ENCODE results near the gene CHIC2. TPM values are rescaled to one million over a fixed set of nuclear protein-coding genes. Genes with fewer than 3 reads are reported as not detected.
A peak's percentile ranks its signal among the peaks of the same experiment; 100 is the strongest.

Gene CHIC2
- total RNA-seq, 1 experiment from 2014 or later: 11.0 TPM

DNA sequence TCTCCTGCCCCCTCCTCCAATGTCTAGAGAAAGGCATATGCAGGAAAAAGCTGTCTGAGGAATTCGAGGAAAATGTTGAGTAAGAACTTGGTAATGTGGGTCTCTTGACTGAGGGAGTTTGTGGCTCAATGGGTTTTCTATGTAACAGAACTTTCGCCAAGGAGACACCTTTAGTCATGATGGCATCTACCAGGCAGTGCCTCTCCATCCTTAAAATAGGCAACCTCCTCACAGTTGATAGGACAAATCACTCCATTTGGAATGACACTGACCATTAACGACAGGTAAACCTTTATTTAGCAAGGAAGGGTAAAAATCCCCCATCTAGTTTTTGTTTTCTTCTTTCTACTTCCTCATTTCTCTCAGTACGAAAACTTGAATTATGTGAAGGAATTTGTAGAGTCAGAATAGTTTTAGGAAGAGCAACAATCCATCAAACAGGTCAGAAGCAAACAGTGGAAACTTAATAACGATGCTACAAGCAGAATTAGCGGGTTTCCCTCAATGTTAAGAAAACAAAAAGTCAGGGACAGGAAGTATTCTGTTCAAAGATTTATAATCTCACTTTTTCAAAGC lies 38.2 kb upstream of the CHIC2 start:
- Mint-ChIP-seq H3K27ac (no peak overlapping the region), H3K9me3 (no peaks in the 10 kb centered on the region), H3K27me3 (ENCODE audit: low read depth) (peaks cover 99% of the 10 kb centered on the region), H3K4me1 (peaks cover 77% of the 10 kb centered on the region), H3K36me3 (no peaks in the 10 kb centered on the region), H3K4me3 (peak overlapping the region; percentile 65)
- ATAC-seq (no peak), DNase-seq (ENCODE audit: low spot score) (no peak)
- CTCF ChIA-PET: interaction anchor here (1.2 to 1.6 kb wide), 2 partner anchors 122 to 173 kb away, joined by 3 to 7 read pairs; no protein-coding TSS in a partner anchor
- POLR2A ChIA-PET: no interaction called here
- TF ChIP-seq AR (CRISPR knock-in tag; IDR thresholded peaks at IDR 0.05) (no peak), PRRX2 (CRISPR knock-in tag; IDR thresholded peaks at IDR 0.05) (no peak), IRF1 (CRISPR knock-in tag; IDR thresholded peaks at IDR 0.05) (no peak), TEAD4 (CRISPR knock-in tag; IDR thresholded peaks at IDR 0.05) (no peak)
- TF ChIP-seq, protein P1, sequence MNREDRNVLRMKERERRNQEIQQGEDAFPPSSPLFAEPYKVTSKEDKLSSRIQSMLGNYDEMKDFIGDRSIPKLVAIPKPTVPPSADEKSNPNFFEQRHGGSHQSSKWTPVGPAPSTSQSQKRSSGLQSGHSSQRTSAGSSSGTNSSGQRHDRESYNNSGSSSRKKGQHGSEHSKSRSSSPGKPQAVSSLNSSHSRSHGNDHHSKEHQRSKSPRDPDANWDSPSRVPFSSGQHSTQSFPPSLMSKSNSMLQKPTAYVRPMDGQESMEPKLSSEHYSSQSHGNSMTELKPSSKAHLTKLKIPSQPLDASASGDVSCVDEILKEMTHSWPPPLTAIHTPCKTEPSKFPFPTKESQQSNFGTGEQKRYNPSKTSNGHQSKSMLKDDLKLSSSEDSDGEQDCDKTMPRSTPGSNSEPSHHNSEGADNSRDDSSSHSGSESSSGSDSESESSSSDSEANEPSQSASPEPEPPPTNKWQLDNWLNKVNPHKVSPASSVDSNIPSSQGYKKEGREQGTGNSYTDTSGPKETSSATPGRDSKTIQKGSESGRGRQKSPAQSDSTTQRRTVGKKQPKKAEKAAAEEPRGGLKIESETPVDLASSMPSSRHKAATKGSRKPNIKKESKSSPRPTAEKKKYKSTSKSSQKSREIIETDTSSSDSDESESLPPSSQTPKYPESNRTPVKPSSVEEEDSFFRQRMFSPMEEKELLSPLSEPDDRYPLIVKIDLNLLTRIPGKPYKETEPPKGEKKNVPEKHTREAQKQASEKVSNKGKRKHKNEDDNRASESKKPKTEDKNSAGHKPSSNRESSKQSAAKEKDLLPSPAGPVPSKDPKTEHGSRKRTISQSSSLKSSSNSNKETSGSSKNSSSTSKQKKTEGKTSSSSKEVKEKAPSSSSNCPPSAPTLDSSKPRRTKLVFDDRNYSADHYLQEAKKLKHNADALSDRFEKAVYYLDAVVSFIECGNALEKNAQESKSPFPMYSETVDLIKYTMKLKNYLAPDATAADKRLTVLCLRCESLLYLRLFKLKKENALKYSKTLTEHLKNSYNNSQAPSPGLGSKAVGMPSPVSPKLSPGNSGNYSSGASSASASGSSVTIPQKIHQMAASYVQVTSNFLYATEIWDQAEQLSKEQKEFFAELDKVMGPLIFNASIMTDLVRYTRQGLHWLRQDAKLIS (CRISPR knock-in tag; IDR thresholded peaks at IDR 0.05; ENCODE audit: borderline replicate concordance): no peak

- TF ChIP-seq USF2 (CRISPR knock-in tag; IDR thresholded peaks at IDR 0.05): peak; percentile 1; the same call in 1 of the 2 replicates
- no peak for TF ChIP-seq ZNF263 (CRISPR knock-in tag; IDR thresholded peaks at IDR 0.05; ENCODE audit: low read depth)
- TF ChIP-seq, protein P2, sequence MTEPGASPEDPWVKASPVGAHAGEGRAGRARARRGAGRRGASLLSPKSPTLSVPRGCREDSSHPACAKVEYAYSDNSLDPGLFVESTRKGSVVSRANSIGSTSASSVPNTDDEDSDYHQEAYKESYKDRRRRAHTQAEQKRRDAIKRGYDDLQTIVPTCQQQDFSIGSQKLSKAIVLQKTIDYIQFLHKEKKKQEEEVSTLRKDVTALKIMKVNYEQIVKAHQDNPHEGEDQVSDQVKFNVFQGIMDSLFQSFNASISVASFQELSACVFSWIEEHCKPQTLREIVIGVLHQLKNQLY (CRISPR knock-in tag; IDR thresholded peaks at IDR 0.05): no peak
- Mint-ChIP-seq H3K36me3 (no peaks in the 10 kb centered on the region), H3K27me3 (ENCODE audit: low read depth) (peaks cover 100% of the 10 kb centered on the region), H3K9me3 (no peaks in the 10 kb centered on the region), H3K4me1 (peaks cover 77% of the 10 kb centered on the region), H3K27ac (no peak overlapping the region), H3K4me3 (peak overlapping the region; percentile 64)
- ChIA-PET CTCF (no interaction called here), POLR2A (no interaction called here)
- ATAC-seq (0 out of 2 replicates have a peak, but pooled peaks have one; percentile 2), DNase-seq (ENCODE audit: low spot score) (peak; percentile 37)
These were observed 37.0 kb upstream of the CHIC2 start for GRCh38 chr4:54101190-54102041.

DNA sequence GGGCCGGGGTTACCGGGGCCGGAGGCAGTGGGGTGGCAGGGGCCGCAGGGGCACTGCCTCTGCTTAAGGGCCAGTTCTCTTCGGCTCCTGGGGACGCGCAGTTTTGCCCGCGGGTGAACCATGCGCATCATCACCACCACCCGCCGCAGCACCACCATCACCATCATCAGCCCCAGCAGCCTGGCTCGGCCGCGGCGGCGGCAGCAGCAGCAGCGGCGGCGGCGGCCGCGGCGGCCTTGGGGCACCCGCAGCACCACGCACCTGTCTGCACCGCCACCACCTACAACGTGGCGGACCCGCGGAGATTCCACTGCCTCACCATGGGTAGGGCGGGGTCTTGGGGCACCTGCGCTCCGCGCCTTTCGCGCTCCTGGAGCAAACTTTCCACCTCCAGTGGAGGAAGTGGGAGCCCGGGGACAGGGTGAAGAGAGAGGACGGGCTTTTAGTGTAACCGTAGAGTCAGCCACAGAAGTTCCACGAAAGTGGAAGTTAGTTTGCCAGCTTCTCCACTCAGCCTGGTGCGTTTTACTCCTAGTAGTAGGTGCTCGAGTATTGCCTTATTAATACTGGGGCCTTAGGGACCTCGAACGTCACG lies 36.3 kb upstream of the CHIC2 start:
- CTCF ChIA-PET: interaction anchor here (1.1 to 1.3 kb wide), 2 partner anchors 9 to 170 kb away, joined by 3 to 6 read pairs; no protein-coding TSS in a partner anchor
- DNase-seq (ENCODE audit: low spot score): no peak
- peaks cover 100% of the 10 kb centered on the region for H3K27me3 Mint-ChIP-seq (ENCODE audit: low read depth)
- H3K9me3 Mint-ChIP-seq: no peaks in the 10 kb centered on the region
- peaks cover 80% of the 10 kb centered on the region for H3K4me1 Mint-ChIP-seq
- H3K36me3 Mint-ChIP-seq: no peaks in the 10 kb centered on the region
- no peak overlapping the region for H3K27ac Mint-ChIP-seq
- POLR2A ChIA-PET: no interaction called here
- ATAC-seq: no peak; the same call in 1 of the 2 replicates
- peak overlapping the region; percentile 68 for H3K4me3 Mint-ChIP-seq
- no peak for TF ChIP-seq IRF2 (CRISPR knock-in tag; IDR thresholded peaks at IDR 0.05; ENCODE audit: borderline replicate concordance, low read depth)
- TF ChIP-seq AR (CRISPR knock-in tag; IDR thresholded peaks at IDR 0.05): no peak
- no peak for TF ChIP-seq ZNF138 (CRISPR knock-in tag; conservative IDR thresholded peaks at IDR 0.05)
- no peak for TF ChIP-seq SMAD3 (CRISPR knock-in tag; IDR thresholded peaks at IDR 0.05; ENCODE audit: borderline replicate concordance)
- TF ChIP-seq TCF7 (CRISPR knock-in tag; IDR thresholded peaks at IDR 0.05; ENCODE audit: low read depth): no peak
- no peak for TF ChIP-seq CREM (CRISPR knock-in tag; IDR thresholded peaks at IDR 0.05)
- TF ChIP-seq GRHL2 (CRISPR knock-in tag; IDR thresholded peaks at IDR 0.05; ENCODE audit: insufficient replicate concordance, severe bottlenecking): no peak
- TF ChIP-seq KAT7 (CRISPR knock-in tag; IDR thresholded peaks at IDR 0.05; ENCODE audit: borderline replicate concordance): no peak

All from WTC11 (cell line).